GM12878 (cell line): ENCODE data around the gene DBNL. TPM values are rescaled to one million over a fixed set of nuclear protein-coding genes. Genes with fewer than 3 reads are reported as not detected.

Source experiments
- ATAC-seq: fragments of 200-7000 bp; cut with Tn5 transposase; 3 replicates; pipeline ENCODE4 v1.9.1; 2020; ENCODE audit warnings: mild to moderate bottlenecking, moderate library complexity
- BruUV-seq: library from RNA; stranded (reverse); fragments of 400-500 nt; replicated peaks from 2 replicates; lab custom pipeline; 2021; lab: Mats Ljungman, UMichigan
- CTCF ChIA-PET: fragments of 300-600 bp; sonication (Branson Sonifier 250); formaldehyde crosslinking; extraction: SDS; loops from one replicate; lab custom pipeline; 2021; ENCODE audit warnings: inconsistent platforms; lab: Yijun Ruan, JAX
- POLR2A ChIA-PET: fragments of 350-600 bp; formaldehyde crosslinking; extraction: SDS; loops from one replicate; lab custom pipeline; 2021; ENCODE audit warnings: inconsistent platforms; lab: Charles Lee
- RAD21 ChIA-PET: fragments of 300-600 bp; sonication (Branson Sonifier 250); formaldehyde crosslinking; loops from one replicate; lab custom pipeline; 2023; ENCODE audit warnings: antibody characterized with exemption; ENCODE audit not compliant: unreplicated experiment; lab: Charles Lee
- SMC1A ChIA-PET: fragments of 300-600 bp; sonication (Branson Sonifier 250); formaldehyde crosslinking; loops from one replicate; lab custom pipeline; 2023; ENCODE audit not compliant: unreplicated experiment, uncharacterized antibody; lab: Charles Lee
- DNase-seq: peaks from one replicate; pipeline ENCODE4 v3.0.0-alpha.2; 2011; ENCODE audit warnings: low read depth, low spot score
- FAIRE-seq: peaks from 3 replicates; lab custom pipeline; 2011; peaks lifted over from hg19 to GRCh38; lab: Jason Lieb, UNC
- H2AFZ ChIP-seq: 2 replicates; pipeline ENCODE4 v1.6.0; 2011; ENCODE audit warnings: low read depth, low read length, control low read depth; ENCODE audit not compliant: control insufficient read depth
- H3K27ac ChIP-seq: 2 replicates; pipeline ENCODE4 v1.5.1; 2011; ENCODE audit warnings: control low read depth; ENCODE audit not compliant: control insufficient read depth, insufficient read depth
- H3K27me3 ChIP-seq, 2 experiments: replicated peaks in 1 of 2; 2 replicates each; pipeline versions ENCODE4 v1.6.0 to v1.6.1; 2011; ENCODE audit warnings: low read length in 1 of 2; ENCODE audit not compliant: control insufficient read depth in 2 of 2, insufficient read depth in 2 of 2
- H3K36me3 ChIP-seq, 2 experiments: 2 replicates each; pipeline ENCODE4 v1.5.1; 2011; ENCODE audit warnings: low read length in 1 of 2; ENCODE audit not compliant: control insufficient read depth in 2 of 2, insufficient read depth in 2 of 2
- H3K4me1 ChIP-seq: 2 replicates; pipeline ENCODE4 v1.6.1; 2011; ENCODE audit warnings: mild to moderate bottlenecking, low read length, moderate library complexity, mixed read lengths; ENCODE audit not compliant: control insufficient read depth, insufficient read depth
- H3K4me2 ChIP-seq: 2 replicates; pipeline ENCODE4 v1.6.0; 2011; ENCODE audit warnings: control low read depth; ENCODE audit not compliant: control insufficient read depth, insufficient read depth
- H3K4me3 ChIP-seq: fragments of 200-600 bp; sonication (generic); 2 replicates; pipeline ENCODE4 v1.5.1; 2016
- H3K79me2 ChIP-seq: 2 replicates; pipeline ENCODE4 v1.6.0; 2011; ENCODE audit warnings: low read length; ENCODE audit not compliant: control insufficient read depth, insufficient read depth
- H3K9ac ChIP-seq: 2 replicates; pipeline ENCODE4 v1.8.0; 2011; ENCODE audit warnings: low read length, control low read depth, mixed read lengths; ENCODE audit not compliant: control insufficient read depth, insufficient read depth
- H3K9me3 ChIP-seq: replicated peaks from 3 replicates; pipeline ENCODE4 v1.5.1; 2011; ENCODE audit warnings: mild to moderate bottlenecking, low read length; ENCODE audit not compliant: control insufficient read depth, insufficient read depth
- H4K20me1 ChIP-seq: 2 replicates; pipeline ENCODE4 v1.6.0; 2011; ENCODE audit not compliant: control insufficient read depth, insufficient read depth
- ATF7 ChIP-seq: fragments of 450-650 bp; IDR thresholded peaks from 2 replicates; pipeline ENCODE4 v1.6.1; 2016; ENCODE audit warnings: low read depth, mild to moderate bottlenecking
- CTCF ChIP-seq, 3 experiments: IDR thresholded peaks in 2 of 3; conservative IDR thresholded peaks in 1 of 3; 2 replicates each; pipeline ENCODE4 v1.5.1; 2011; ENCODE audit warnings: low read depth in 3 of 3, low read length in 3 of 3, mild to moderate bottlenecking in 3 of 3, control low read depth in 2 of 3, moderate library complexity in 2 of 3, inconsistent platforms in 1 of 3, mixed read lengths in 1 of 3; ENCODE audit not compliant: control insufficient read depth in 2 of 3, insufficient read depth in 1 of 3; ENCODE audit errors: extremely low read depth in 1 of 3
- ESRRA ChIP-seq: IDR thresholded peaks from 2 replicates; pipeline ENCODE4 v1.6.1; 2012; ENCODE audit warnings: mild to moderate bottlenecking, low read length, improper control_type of control experiment
- RAD21 ChIP-seq: IDR thresholded peaks from 2 replicates; pipeline ENCODE4 v1.6.1; 2011; ENCODE audit warnings: mild to moderate bottlenecking, low read depth, low read length, moderate library complexity; ENCODE audit not compliant: insufficient read depth
- RFX5 ChIP-seq: IDR thresholded peaks from 2 replicates; pipeline ENCODE4 v1.6.1; 2011; ENCODE audit warnings: low read depth, low read length, improper control_type of control experiment
- ZNF384 ChIP-seq: IDR thresholded peaks from 2 replicates; pipeline ENCODE4 v1.6.1; 2012; ENCODE audit warnings: low read depth, mild to moderate bottlenecking, low read length, improper control_type of control experiment, borderline replicate concordance
- WGBS: methylation state at CpG from one replicate; pipeline ENCODE4 v1.1.6; 2016; ENCODE audit warnings: low lambda C conversion rate; ENCODE audit not compliant: insufficient replicate concordance, insufficient coverage; ENCODE audit errors: missing lambda C conversion rate; 5-methylcytosine and 5-hydroxymethylcytosine counted together
- in situ Hi-C: fragments of 300-500 bp; cut with MboI; formaldehyde crosslinking; loops from 9 replicates; pipeline ENCODE4 v1.14.3; 2018; ENCODE audit warnings: mixed read lengths
- intact Hi-C: fragments of 100-400 bp; cut with micrococcal nuclease; formaldehyde crosslinking; loops from one replicate; pipeline ENCODE4 v1.14.2; 2022; ENCODE audit not compliant: unreplicated experiment
- polyA plus RNA-seq, 11 experiments: library from polyadenylated mRNA; depleted of rRNA in 4 of 11; unstranded in 6 of 11; stranded (reverse) in 5 of 11; fragments of >200 nt; fragmentation: Nextera tagmentation in 4 of 11; fragmentation: Illumina TruSeq in 1 of 11; extraction: Ambion mirVana in 4 of 11; extraction: Trizol in 1 of 11; gene quantifications; 1 replicate in 1 of 11; 2 replicates in 10 of 11; pipeline versions ENCODE4 v1.2.1 to v1.2.3, GENCODE V29; 2011 to 2016; ENCODE audit warnings: inconsistent platforms in 2 of 11, missing spikeins in 2 of 11, low read depth in 1 of 11
- total RNA-seq, 4 experiments: library from RNA; depleted of rRNA in 3 of 4; stranded (reverse); fragments of >200 nt in 3 of 4; fragmentation: Illumina TruSeq in 1 of 4; extraction: Trizol in 1 of 4; gene quantifications; 2 replicates each; pipeline versions ENCODE4 v1.2.1 to v1.2.3, GENCODE V29; 2013 to 2021

DBNL gene
- total and polyA plus RNA-seq, 10 of the 15 experiments (the other 5 are each of a cell fraction or from before 2014, with no cell fraction given), result 4.1 to 179 (median 84.3) TPM

GRCh38 chr7:44085546-44085945 is 41.0 kb downstream of the DBNL start:
- ChIA-PET POLR2A (interaction anchor here (0.9 kb wide), 1 partner anchor 8 kb away, joined by 8 read pairs; no protein-coding TSS in a partner anchor), RAD21 (no interaction called here), SMC1A (interaction anchor here (1.5 kb wide), 1 partner anchor 13 kb away, joined by 6 read pairs; no protein-coding TSS in a partner anchor), CTCF (interaction anchor here (0.7 to 2.9 kb wide), 4 partner anchors 11 to 475 kb away, joined by 4 to 9 read pairs (median 4); no protein-coding TSS in a partner anchor)
- in situ Hi-C loops (no loop called here), intact Hi-C loops (no loop called here)
- Histone ChIP-seq H3K4me2 (no peak overlapping the region), H3K27me3 (no peaks in the 10 kb centered on the region), H2AFZ (no peak overlapping the region), H3K36me3 (peaks cover 0 to under 1% of the 10 kb centered on the region in 2 experiments; a peak in 2 of 4 replicates), H4K20me1 (no peaks in the 10 kb centered on the region), H3K27ac (no peak overlapping the region), H3K9ac (no peak overlapping the region), H3K79me2 (peaks cover 16% of the 10 kb centered on the region), H3K4me1 (peaks cover 3% of the 10 kb centered on the region), H3K9me3 (no peaks in the 10 kb centered on the region)
- no peak for ATAC-seq
- BruUV-seq, result no TSS peak
- WGBS, result 38% methylated on average over 3 of the region's 3 CpGs
- no peak for TF ChIP-seq ESRRA
- TF ChIP-seq ZNF384, result no peak
- TF ChIP-seq ATF7, result no peak
- no peak for TF ChIP-seq RFX5
- TF ChIP-seq CTCF (IDR thresholded peaks at IDR 0.05 in 2 of 3, conservative IDR thresholded peaks at IDR 0.05 in 1 of 3; ENCODE audit: control insufficient read depth in 2 of 3, extremely low read depth in 1 of 3, insufficient read depth in 1 of 3, low read depth in 3 of 3, low read length in 3 of 3), result peak in 2 of 3 experiments; percentile 9 to 28; a peak in 2 of 6 replicates
- 0 out of 2 replicates have a peak, but pooled peaks have one; percentile 12 for TF ChIP-seq RAD21
- TF ChIP-seq, all 136 proteins: peak for 2
- FAIRE-seq (no peak), DNase-seq (no peak)
- H3K4me3 ChIP-seq, result no peak overlapping the region
